ENCODE measurements around the gene OAT.

Gene OAT

DNA sequence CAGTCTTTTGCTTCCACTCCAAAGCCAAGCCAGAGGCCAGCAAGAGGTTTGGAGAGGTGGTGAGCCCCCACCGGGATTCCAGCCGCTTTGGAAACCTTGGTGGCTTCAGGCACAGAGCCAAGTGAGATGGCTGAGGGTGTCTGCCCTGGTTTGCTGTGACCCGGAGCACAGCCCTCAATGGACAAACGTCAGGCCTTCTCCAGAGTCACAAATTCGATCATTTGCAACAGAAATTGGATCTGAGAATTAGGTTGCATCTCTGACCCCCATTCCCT lies 32.0 kb upstream of the OAT start:
- no peak overlapping the region for H2AK5ac ChIP-seq (ENCODE audit: low read length, severe bottlenecking)
- peaks cover 89 to 91% of the 10 kb centered on the region in 2 experiments for H3K27me3 ChIP-seq (ENCODE audit: control insufficient read depth in 1 of 2, insufficient read depth in 1 of 2, low read length in 2 of 2)
- H2AFZ ChIP-seq (ENCODE audit: low read depth, low read length), result no peak overlapping the region
- no peak overlapping the region for H4K8ac ChIP-seq (ENCODE audit: low read length)
- no peak for DNase-seq
- no peak overlapping the region for H3K14ac ChIP-seq (ENCODE audit: low read length in 2 of 2)
- H3K4me2 ChIP-seq (ENCODE audit: low read length, poor library complexity, severe bottlenecking), result no peak overlapping the region
- H3K18ac ChIP-seq (ENCODE audit: low read depth in 1 of 2, low read length in 2 of 2), result no peak overlapping the region
- 24% methylated on average over 3 of the region's 5 CpGs for WGBS
- no peak overlapping the region for H2BK12ac ChIP-seq (ENCODE audit: low read length in 2 of 2)
- peaks cover 27% of the 10 kb centered on the region for H3K4me1 ChIP-seq (ENCODE audit: control insufficient read depth, insufficient read depth, low read depth, low read length)
- H3K4me3 ChIP-seq (ENCODE audit: insufficient read depth in 1 of 2, low read depth in 1 of 2, low read length in 2 of 2), result no peak overlapping the region
- no peaks in the 10 kb centered on the region for H3K36me3 ChIP-seq (ENCODE audit: control insufficient read depth in 1 of 2, insufficient read depth in 2 of 2, low read depth in 1 of 2, low read length in 2 of 2)
- H3K27ac ChIP-seq (ENCODE audit: low read length, poor library complexity, severe bottlenecking), result no peak overlapping the region
- H3K4ac ChIP-seq (ENCODE audit: low read depth in 1 of 2, low read length in 2 of 2), result no peak overlapping the region
- H4K91ac ChIP-seq (ENCODE audit: low read length), result no peak overlapping the region
- no peak overlapping the region for H3K9ac ChIP-seq (ENCODE audit: low read length)
- H2BK5ac ChIP-seq (ENCODE audit: low read depth, low read length, poor library complexity, severe bottlenecking), result no peak overlapping the region
- H2BK120ac ChIP-seq (ENCODE audit: low read depth, low read length), result no peak overlapping the region
- H3K9me3 ChIP-seq (ENCODE audit: control insufficient read depth, low read length), result no peaks in the 10 kb centered on the region
- no peaks in the 10 kb centered on the region for H3K79me1 ChIP-seq (replicated peaks; ENCODE audit: low read length, poor library complexity, severe bottlenecking)
- no peak overlapping the region for H2BK15ac ChIP-seq (ENCODE audit: low read depth, poor library complexity, severe bottlenecking)
- H3K23ac ChIP-seq (ENCODE audit: low read length in 2 of 2), result no peak overlapping the region

DNA sequence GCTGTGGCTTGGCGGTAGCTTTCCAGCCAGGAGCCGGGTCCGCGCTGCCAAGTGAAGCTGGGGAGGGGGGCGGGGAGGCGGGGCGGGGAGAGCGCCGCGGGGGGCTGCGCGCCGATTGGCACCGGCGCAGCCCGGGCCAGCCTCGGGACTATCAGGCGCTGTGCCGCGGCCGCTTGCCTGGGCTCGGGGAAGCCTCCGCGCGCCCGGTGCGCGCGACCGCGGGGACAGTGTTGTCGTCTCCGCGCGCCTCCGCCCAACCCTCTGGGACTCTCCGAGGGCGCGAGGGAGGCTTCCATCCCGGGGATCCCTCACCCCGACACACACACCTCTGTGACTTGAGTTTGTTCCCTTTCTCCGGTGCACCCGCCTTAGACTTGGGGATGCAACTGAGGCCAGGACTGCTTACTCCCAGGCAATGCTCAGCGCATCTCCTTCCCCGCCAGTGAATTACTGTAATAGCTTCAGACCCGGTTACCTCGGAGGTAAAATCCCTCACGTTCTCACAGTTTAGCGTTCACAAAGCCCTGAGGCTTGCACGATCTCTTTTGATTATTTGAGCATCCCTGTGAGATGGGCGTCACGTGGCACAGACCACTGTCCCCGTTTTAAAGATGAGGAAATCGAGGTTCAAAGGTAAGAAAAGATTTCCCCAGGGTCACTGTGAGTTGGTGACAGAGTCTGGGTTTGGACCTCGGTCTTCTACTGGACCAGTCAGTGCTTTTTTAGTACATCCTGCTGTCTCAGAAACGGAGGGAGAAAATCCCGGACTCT lies 31.5 kb upstream of the OAT start, which contains the start of gene NKX1-2:
Gene NKX1-2, minus strand, starts transcription at position 24 of the 771 bp plus-strand sequence. CDS start 92 bp downstream, outside the sequence.
- Histone ChIP-seq H3K4me3 (ENCODE audit: insufficient read depth in 1 of 2, low read depth in 1 of 2, low read length in 2 of 2) (peak within 1 kb of the TSS in 1 of 2 experiments; percentile 43), H4K91ac (ENCODE audit: low read length) (peak within 1 kb of the TSS; percentile 34), H2BK120ac (ENCODE audit: low read depth, low read length) (no peak within 1 kb of the TSS), H2AK5ac (ENCODE audit: low read length, severe bottlenecking) (no peak within 1 kb of the TSS), H2AFZ (ENCODE audit: low read depth, low read length) (no peak within 1 kb of the TSS), H3K27me3 (ENCODE audit: control insufficient read depth in 1 of 2, insufficient read depth in 1 of 2, low read length in 2 of 2) (peaks cover 88 to 91% of the 10 kb centered on the region in 2 experiments), H3K23ac (ENCODE audit: low read length in 2 of 2) (no peak within 1 kb of the TSS), H3K4me2 (ENCODE audit: low read length, poor library complexity, severe bottlenecking) (peak within 1 kb of the TSS; percentile 85), H3K36me3 (ENCODE audit: control insufficient read depth in 1 of 2, insufficient read depth in 2 of 2, low read depth in 1 of 2, low read length in 2 of 2) (no peaks in the 10 kb centered on the region), H4K8ac (ENCODE audit: low read length) (no peak within 1 kb of the TSS), H2BK15ac (ENCODE audit: low read depth, poor library complexity, severe bottlenecking) (no peak within 1 kb of the TSS), H3K4ac (ENCODE audit: low read depth in 1 of 2, low read length in 2 of 2) (no peak within 1 kb of the TSS), H3K9me3 (ENCODE audit: control insufficient read depth, low read length) (no peaks in the 10 kb centered on the region), H2BK12ac (ENCODE audit: low read length in 2 of 2) (no peak within 1 kb of the TSS), H3K79me1 (replicated peaks; ENCODE audit: low read length, poor library complexity, severe bottlenecking) (no peaks in the 10 kb centered on the region), H3K27ac (ENCODE audit: low read length, poor library complexity, severe bottlenecking) (no peak within 1 kb of the TSS), H3K18ac (ENCODE audit: low read depth in 1 of 2, low read length in 2 of 2) (no peak within 1 kb of the TSS), H3K4me1 (ENCODE audit: control insufficient read depth, insufficient read depth, low read depth, low read length) (peaks cover 27% of the 10 kb centered on the region), H2BK5ac (ENCODE audit: low read depth, low read length, poor library complexity, severe bottlenecking) (no peak within 1 kb of the TSS), H3K9ac (ENCODE audit: low read length) (no peak within 1 kb of the TSS), H3K14ac (ENCODE audit: low read length in 2 of 2) (peak within 1 kb of the TSS in 1 of 2 experiments; percentile 39)
- 7% methylated on average over 40 of the region's 57 CpGs for WGBS
- no peak for DNase-seq

DNA sequence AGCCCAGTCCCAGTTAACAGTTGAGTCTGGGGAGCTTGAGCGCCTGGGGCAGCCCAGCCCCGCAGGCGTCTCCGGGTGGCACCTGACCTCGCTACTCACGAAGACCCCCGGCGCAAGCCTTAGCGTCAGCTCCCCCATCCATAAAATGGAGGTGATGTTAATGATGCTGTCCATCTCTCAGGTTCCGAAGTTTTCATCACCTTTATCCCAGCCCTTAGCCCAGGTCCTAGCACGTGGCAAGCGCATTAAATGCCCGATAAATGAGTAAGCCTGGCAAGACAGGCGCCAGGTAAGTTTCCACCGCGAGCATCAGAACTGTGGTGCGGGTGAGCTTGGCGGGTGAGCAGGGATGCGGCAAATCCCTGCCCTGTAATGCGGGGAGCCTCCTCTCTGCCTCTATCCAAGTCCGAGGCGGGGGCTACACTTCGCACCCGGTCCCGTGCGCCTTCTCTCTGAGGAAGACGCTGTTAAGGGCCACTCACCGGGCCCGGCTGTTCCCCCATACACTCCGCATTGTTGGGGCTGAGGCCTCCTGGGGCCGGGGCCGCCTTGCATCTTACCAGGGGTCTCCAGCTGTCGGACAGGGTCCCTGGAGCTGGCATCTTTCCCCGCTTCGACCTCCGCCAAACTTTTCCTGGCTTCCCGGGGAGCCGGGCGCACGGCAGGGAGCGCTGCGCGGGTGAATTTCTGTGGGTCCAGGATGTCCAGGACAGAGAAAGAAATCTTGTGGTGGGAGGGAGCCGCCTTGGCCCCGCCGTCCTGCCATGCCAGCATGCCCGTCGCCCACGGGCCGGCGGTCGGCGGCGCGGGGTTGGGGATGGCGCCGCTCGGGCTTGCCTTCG lies 30.7 kb upstream of the OAT start:
- Histone ChIP-seq H3K4ac (ENCODE audit: low read depth in 1 of 2, low read length in 2 of 2) (no peak overlapping the region), H3K79me1 (replicated peaks; ENCODE audit: low read length, poor library complexity, severe bottlenecking) (no peaks in the 10 kb centered on the region), H3K14ac (ENCODE audit: low read length in 2 of 2) (no peak overlapping the region), H3K9me3 (ENCODE audit: control insufficient read depth, low read length) (no peaks in the 10 kb centered on the region), H3K27ac (ENCODE audit: low read length, poor library complexity, severe bottlenecking) (no peak overlapping the region), H4K91ac (ENCODE audit: low read length) (peak overlapping the region; percentile 34), H2AFZ (ENCODE audit: low read depth, low read length) (no peak overlapping the region), H4K8ac (ENCODE audit: low read length) (no peak overlapping the region), H3K23ac (ENCODE audit: low read length in 2 of 2) (no peak overlapping the region), H2BK5ac (ENCODE audit: low read depth, low read length, poor library complexity, severe bottlenecking) (no peak overlapping the region), H3K9ac (ENCODE audit: low read length) (no peak overlapping the region), H3K18ac (ENCODE audit: low read depth in 1 of 2, low read length in 2 of 2) (no peak overlapping the region), H3K4me1 (ENCODE audit: control insufficient read depth, insufficient read depth, low read depth, low read length) (peaks cover 27% of the 10 kb centered on the region), H2AK5ac (ENCODE audit: low read length, severe bottlenecking) (no peak overlapping the region), H3K4me3 (ENCODE audit: insufficient read depth in 1 of 2, low read depth in 1 of 2, low read length in 2 of 2) (peak overlapping the region in 1 of 2 experiments; percentile 43), H3K4me2 (ENCODE audit: low read length, poor library complexity, severe bottlenecking) (peak overlapping the region; percentile 81), H2BK120ac (ENCODE audit: low read depth, low read length) (no peak overlapping the region), H2BK15ac (ENCODE audit: low read depth, poor library complexity, severe bottlenecking) (no peak overlapping the region), H3K36me3 (ENCODE audit: control insufficient read depth in 1 of 2, insufficient read depth in 2 of 2, low read depth in 1 of 2, low read length in 2 of 2) (no peaks in the 10 kb centered on the region), H3K27me3 (ENCODE audit: control insufficient read depth in 1 of 2, insufficient read depth in 1 of 2, low read length in 2 of 2) (peaks cover 89 to 92% of the 10 kb centered on the region in 2 experiments), H2BK12ac (ENCODE audit: low read length in 2 of 2) (no peak overlapping the region)
- no peak for DNase-seq
- WGBS, result 2% methylated on average over 45 of the region's 59 CpGs

DNA sequence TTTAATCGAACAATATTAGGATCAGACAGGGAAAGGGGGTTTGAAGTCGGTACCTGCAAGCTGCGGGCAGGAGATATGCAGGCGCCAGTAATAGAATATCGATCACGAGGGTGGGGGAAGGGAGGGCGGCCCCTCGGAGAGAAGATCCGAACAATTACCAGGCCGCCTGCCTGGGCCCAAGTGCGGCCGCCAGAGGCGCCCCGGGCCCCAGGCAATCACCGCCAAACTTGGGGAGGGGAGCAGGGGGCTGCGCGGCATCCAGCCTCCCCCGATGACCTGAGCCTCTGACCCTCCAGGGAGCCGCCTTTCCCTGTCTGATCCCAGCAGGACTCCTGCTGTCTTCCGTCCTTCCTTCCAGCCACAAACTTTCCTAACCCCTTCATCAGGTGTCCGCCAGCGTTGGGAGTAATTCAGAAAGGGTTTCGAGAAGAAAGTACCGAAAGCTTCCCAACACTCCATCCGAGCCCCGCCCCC lies 30.0 kb upstream of the OAT start:
- no peaks in the 10 kb centered on the region for H3K9me3 ChIP-seq (ENCODE audit: control insufficient read depth, low read length)
- no peak overlapping the region for H2BK120ac ChIP-seq (ENCODE audit: low read depth, low read length)
- no peak overlapping the region for H4K8ac ChIP-seq (ENCODE audit: low read length)
- no peak overlapping the region for H2BK15ac ChIP-seq (ENCODE audit: low read depth, poor library complexity, severe bottlenecking)
- H2AK5ac ChIP-seq (ENCODE audit: low read length, severe bottlenecking), result no peak overlapping the region
- H3K79me1 ChIP-seq (replicated peaks; ENCODE audit: low read length, poor library complexity, severe bottlenecking), result no peaks in the 10 kb centered on the region
- H3K36me3 ChIP-seq (ENCODE audit: control insufficient read depth in 1 of 2, insufficient read depth in 2 of 2, low read depth in 1 of 2, low read length in 2 of 2), result no peaks in the 10 kb centered on the region
- no peak overlapping the region for H3K4ac ChIP-seq (ENCODE audit: low read depth in 1 of 2, low read length in 2 of 2)
- H4K91ac ChIP-seq (ENCODE audit: low read length), result no peak overlapping the region
- peaks cover 89 to 91% of the 10 kb centered on the region in 2 experiments for H3K27me3 ChIP-seq (ENCODE audit: control insufficient read depth in 1 of 2, insufficient read depth in 1 of 2, low read length in 2 of 2)
- H2AFZ ChIP-seq (ENCODE audit: low read depth, low read length), result no peak overlapping the region
- no peak overlapping the region for H3K23ac ChIP-seq (ENCODE audit: low read length in 2 of 2)
- no peak overlapping the region for H2BK12ac ChIP-seq (ENCODE audit: low read length in 2 of 2)
- H3K4me1 ChIP-seq (ENCODE audit: control insufficient read depth, insufficient read depth, low read depth, low read length), result peaks cover 27% of the 10 kb centered on the region
- WGBS, result under 1% methylated on average over 23 of the region's 26 CpGs
- no peak overlapping the region for H3K18ac ChIP-seq (ENCODE audit: low read depth in 1 of 2, low read length in 2 of 2)
- peak overlapping the region; percentile 6 for H3K4me2 ChIP-seq (ENCODE audit: low read length, poor library complexity, severe bottlenecking)
- DNase-seq, result no peak
- H2BK5ac ChIP-seq (ENCODE audit: low read depth, low read length, poor library complexity, severe bottlenecking), result no peak overlapping the region
- H3K14ac ChIP-seq (ENCODE audit: low read length in 2 of 2), result peak overlapping the region in 1 of 2 experiments; percentile 39
- H3K9ac ChIP-seq (ENCODE audit: low read length), result no peak overlapping the region
- no peak overlapping the region for H3K27ac ChIP-seq (ENCODE audit: low read length, poor library complexity, severe bottlenecking)
- peak overlapping the region in 1 of 2 experiments; percentile 28 for H3K4me3 ChIP-seq (ENCODE audit: insufficient read depth in 1 of 2, low read depth in 1 of 2, low read length in 2 of 2)

All from mesenchymal stem cell (in vitro differentiated cells and primary cell).